Measurements from ENCODE around the gene SMIM14.
A peak's percentile ranks its signal among the peaks of the same experiment; 100 is the strongest.
"Not testable (repeated sequence)": the region's sequence is repeated elsewhere in the genome, so short reads cannot be mapped to it uniquely, and the experiment has no call there.

SMIM14 gene

DNA sequence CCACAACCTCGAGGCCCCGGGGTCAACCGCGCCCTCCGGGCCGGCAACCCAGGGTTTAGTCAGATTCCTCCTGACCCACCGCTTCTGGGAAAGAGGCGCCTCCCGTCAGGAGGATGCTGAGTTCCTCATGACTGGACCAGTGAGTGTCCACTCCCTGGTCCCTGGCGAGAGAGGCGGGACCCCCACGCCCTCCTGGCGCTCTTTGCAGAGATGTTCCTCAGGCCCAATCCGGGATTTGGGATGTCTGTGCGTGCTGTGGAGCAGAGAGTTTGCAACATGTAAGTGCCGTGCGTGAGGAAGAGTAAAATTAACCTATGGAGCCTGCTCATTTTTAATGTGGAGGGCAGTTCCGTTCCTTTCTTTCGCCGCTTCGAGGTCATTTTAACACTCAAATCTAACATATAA lies 110.6 kb downstream of the SMIM14 start:
- no peak for DNase-seq

DNA sequence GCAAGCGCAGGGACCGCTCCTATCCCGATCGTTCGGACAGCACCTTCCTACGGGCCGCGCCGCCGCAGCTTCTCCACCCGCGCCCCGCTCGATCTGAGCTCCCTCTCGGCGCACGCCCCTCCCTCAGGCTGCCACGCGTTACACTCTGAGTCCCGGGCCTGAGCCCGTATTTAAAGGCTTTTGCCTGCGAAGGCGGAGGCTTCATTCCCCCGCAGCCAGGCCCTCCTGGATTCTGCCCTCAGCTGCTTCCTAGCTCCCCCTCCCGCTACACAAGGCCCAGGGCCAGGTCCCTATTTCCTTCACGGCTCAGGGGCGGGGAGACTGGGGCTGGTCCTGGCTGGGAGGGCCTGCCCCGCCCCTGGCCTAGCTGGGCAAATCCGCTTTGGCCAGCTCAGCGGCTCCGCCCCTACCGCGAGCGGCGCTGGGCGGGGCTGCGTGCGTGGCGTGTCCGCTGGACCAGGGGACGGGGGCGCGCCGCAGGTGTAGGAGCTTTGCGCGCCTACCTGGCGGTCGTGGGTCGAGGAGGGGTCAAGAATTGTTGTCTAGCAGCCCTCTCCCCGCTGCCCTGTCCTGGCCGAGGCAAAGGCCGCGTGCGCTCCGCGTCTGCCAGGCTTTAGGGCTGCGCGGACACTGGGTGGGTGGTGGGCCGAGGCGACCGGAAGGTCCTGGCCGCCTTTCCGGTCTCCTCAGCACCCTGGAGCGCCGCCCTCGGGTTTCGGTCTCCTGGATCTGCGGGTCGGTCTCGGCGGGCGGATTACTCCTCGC lies 111.2 kb downstream of the SMIM14 start, which contains the start of gene UGDH:
TSS of gene UGDH (minus strand) at position 144 of the 765 bp plus-strand sequence. CDS start 5,927 bp downstream, outside the sequence.
- DNase-seq = peak; percentile 96

DNA sequence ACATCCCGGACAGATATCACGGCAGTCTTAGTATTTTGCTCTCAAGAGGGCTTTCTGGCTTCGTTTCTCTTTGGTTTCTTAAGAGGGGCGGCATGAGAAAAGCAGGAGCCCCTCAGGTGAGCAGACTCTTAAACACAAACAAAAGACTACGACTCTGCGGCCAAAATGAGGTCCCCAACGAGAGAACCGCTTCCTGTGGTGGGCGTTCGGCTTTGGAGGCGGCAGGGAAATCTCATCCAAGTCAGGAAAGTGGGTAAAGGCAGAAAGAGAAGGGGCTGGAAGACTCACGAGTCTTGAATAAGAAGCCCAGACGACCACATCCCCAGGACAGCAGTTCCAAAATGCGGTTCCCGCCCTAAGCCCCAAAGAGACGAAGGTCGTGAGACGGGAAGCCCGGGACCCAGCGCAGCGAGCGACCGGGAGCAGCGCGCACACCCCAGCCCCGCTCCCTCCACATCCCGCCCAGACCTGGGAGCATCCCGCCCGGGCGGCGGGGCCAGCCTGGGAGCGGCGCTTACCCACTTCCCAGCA lies 111.8 kb downstream of the SMIM14 start:
- DNase-seq = peak; percentile 29

DNA sequence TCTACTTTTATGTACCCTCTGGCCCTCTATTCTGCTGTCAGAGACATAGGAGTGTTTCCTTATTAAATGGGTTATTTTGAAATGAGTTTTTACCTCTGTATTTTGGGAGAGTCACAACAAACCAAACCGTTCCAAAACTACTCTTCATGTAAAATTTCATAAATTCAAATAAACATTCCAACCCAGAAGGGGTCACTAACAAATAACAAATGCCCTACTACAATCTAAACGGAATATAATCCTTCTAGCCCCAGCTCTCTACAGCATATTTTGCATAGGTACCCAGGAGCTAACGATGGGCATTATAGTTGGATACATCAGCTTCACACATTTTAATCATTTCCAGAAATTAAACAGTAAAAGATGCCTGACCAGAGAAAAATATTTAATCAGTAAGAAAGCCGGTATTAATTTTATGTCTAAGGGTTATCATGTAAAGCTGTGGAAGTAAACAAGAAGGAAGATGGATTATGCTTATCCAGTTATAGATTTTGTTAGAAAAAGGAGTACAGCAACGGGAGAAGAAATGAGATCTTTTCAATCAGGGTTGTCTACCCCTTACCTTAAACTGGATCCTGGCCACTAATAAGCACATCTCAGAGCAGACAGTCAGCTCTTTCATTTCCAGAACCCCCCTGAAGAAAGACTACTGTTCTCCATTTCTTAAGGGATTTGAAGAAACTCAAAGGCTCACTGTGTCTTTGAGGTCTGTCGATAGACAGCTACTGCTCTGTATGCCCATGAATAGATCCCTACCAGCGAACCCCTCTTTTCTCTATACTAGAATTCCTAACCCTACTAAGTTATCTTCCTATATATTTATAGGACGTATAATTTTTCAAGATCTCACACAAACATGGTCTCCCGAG lies 112.6 kb downstream of the SMIM14 start:
- no peak for DNase-seq

DNA sequence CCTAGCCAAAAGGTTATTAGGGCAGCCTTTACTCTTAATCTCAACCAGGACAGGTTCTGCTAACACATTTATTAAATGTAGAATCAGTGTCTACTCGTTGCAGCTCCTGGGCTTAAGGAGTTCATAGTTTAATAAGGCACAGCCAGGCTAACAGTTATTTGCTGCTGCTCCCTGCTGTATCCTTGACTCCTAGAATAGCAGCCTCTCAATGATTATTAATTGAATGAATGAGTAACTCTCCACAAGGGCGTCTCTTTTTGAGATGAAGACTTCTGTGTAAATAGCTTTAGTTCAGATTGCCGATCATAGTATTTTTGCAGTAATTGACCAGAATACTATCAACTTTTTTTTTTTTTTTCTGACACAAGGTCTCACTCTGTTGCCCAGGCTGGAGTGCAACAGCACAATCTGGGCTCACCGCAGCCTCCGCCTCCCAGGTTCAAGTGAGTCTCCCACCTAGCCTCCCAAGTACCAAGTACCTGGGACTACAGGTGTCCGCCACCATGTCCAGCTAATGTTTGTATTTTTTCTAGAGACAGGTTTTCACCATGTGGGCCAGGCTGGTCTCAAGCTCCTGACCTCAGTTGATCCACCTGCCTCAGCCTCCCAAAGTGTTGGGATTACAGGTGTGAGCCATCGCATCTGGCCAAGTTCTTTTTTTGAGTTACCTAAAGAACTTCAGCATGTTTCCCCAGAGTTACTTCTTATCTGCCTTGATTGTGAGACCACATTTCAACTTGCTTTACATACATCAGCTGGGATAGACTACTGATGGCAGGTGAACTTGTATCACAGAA lies 114.3 kb downstream of the SMIM14 start:
- DNase-seq = no peak

DNA sequence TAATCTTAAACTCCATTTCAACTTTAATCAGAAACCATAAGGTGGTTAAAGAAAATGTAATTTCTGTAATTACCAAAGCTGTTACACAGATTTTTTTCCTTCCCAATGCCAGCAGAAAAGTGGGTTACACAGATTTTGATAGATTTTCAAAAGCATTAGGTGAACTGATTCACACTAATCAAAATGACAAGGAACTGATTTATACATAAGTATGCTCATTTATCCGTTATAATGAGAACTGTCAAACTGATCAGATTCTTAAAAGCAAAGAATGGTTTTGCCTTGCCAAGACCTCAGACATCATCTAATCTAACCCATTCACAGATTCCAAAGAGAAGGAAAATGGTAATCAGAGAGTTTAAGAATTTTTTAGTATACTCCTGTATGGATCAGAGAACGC lies 116.6 kb downstream of the SMIM14 start:
- DNase-seq = no peak

DNA sequence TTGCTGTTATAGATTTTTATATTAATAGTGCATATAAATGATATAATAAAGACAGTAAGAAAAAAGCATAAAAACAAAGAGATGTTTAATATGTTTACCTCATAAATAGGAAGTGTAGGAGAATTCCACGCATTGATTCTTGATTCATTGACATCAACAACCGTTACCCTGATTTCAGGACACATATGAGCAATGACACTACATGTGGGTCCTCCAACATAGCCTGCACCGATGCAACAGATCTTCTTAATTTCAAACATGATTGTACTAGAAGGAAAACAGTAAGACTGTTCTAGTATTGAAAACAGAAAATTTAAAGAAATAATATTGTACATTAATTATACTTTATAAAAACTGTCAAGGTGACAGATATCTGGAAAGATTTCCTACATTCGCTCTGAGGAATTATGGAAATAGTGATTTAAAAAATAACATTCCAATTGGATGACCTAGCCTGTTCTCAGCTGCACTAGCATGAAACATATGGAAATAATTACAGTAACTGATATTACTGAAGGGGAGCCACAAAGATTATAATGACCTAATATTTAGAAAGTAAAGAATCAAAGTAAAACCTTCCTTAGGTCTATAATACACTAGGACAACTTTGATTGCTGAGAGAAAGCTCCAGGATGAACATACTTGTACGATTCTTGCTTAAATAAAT lies 117.3 kb downstream of the SMIM14 start:
- no peak for DNase-seq

DNA sequence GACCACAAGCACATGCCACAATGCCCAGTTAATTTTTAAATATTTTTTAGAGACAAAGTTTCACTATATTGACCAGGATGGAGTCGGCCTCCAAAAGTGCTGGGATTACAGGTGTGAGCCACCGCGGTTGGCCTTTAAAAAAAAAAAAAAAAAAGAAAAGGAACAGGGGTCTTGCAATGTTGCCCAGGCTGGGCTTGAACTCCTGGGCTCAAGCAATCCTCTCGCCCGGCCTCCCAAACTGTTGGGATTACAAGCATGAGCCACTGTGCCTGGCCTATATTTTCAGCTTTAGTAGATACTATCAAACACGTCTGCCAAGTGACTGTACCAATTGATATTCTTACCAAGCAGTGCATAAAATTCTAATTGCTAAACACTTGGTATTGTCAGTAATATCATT lies 120.2 kb downstream of the SMIM14 start:
- no peak for DNase-seq

DNA sequence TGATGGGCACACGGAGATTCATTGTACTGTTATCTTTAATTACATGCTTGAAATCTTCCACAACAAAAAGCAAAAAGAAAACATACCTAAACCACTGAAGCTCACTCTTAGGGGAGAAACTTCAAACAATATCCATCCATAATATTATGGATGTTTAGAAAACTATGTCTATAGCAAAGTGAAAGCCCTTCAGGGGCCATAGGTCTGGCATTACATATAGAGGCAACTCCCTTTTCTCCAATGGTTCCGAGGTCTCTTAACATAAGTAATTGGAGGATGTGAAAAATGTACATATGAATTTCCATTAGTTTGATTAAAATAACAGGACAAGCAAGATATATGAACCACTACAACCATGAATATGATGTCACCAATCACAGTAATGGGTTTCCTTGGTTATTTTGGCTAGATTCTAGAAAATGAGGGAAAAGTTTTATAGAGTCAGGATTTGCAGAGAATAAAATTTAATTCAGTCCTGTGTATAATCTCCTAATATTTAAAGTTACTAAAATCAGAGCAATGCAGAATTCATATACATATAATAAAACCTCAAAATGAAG lies 122.2 kb downstream of the SMIM14 start:
- no peak for DNase-seq

DNA sequence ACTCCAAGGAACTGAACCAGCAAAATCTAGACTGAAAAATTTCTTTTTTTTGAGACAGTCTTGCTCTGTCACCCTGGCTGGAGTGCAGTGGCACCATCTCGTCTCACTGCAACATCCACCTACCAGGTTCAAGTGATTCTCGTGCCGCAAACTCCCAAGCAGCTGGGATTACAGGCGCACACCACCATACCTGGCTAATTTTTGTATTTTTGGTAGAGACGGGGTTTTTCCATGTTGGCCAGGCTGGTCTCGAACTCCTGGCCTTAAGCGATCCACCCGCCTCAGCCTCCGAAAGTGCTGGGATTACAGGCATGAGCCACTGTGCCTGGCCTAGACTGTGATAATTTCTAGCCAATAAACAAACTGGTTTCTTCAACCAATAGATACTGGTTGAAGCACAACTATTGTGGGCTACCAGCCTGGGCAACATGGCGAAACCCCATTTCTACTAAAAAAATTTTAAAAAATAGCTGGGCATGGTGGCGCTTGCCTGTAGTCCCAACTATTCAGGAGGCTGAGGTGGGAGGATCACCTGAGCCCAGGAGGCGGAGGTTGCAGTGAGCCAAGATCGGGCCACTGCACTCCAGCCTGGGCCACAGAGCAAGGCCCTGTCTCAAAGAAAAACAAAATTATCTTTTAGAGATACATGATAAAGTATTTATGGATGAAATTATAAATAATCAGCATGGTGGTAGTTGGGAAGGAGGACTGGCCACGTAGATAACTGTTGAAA lies 122.8 kb downstream of the SMIM14 start:
- not testable (repeated sequence) for DNase-seq

DNA sequence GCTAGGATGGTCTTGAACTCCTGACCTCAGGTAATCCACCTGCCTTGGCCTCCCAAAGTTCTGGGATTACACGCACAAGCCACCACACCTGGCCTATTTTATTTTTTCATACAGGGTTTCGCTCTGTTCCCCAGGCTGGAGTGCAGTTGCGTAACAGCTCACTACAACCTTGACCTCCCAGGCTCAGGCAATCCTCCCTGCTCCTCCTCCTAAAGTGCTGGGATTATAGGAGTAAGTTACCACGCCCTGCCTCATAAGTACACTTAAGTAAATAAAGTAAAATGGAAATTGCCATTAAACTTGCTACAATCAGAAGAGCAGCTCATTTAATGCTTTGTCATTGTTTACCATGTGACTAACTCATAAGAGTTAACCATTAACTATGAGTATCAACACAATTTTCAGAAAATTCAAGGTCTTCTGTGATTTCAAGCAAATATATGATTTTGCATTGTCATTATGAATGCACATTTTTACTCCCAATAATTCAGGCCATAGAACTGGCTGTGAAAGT lies 123.7 kb downstream of the SMIM14 start:
- no peak for DNase-seq

DNA sequence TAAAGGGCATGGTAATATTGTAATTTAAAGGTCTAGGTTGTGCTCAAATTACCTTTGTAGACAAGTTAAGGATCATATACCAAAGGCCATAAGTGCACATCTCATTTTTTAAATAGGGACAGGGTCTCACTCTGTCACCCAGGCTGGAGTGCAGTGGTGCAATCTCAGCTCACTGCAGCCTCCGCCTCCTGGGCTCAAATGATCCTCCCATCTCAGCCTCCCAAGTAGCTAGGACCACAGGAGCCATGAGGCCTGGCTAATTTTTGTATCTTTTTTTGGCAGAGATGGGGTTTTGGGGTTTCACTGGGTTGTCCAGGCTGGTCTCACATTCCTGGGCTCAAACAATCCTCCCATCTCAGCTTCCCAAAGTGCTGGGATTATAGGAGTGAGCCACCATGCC lies 124.4 kb downstream of the SMIM14 start:
- DNase-seq = not testable (repeated sequence)

DNA sequence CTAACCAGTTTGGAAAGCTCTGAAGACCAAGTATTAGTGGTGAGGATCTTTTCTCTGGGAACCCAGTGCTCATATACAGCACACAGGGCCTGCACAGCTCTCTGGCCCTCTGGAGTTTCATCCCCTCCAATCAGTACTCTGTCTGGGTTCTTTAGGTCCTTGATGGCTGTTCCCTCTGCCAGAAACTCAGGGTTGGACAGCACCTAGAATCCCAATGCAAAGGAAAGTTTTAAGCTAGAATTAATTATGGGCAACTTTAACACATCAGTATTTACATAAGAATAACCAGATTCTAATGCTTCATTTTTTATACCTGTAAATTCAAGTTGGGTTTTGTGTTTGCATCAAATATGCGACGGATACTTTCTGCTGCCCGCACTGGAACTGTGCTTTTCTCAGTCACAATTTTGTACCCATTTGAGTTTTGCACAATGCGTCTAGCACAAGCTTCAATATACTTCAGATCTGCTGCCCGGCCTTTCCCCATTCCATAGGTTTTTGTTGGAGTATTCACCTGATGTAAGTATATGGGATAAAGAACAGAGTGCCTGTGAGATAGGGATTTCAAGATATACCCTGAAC lies 128.2 kb downstream of the SMIM14 start:
- DNase-seq = no peak

DNA sequence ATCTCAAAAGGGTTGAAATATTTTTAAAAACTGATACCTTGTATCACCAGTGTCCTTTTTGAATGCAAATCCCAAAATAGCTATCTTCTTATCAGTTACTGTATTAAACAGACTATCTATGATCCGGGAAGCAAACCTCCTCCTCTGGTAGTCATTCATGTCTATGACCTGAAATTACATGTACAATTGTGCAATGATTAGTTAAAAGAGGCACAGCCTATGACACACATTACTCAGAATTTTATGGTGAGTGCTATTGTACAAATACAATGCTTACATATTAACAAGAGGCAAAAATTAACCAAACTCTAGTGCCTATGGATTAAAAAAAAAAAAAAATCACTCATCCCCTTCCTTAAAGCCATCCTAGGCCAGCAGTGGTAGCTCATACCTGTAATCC lies 133.1 kb downstream of the SMIM14 start:
- no peak for DNase-seq

DNA sequence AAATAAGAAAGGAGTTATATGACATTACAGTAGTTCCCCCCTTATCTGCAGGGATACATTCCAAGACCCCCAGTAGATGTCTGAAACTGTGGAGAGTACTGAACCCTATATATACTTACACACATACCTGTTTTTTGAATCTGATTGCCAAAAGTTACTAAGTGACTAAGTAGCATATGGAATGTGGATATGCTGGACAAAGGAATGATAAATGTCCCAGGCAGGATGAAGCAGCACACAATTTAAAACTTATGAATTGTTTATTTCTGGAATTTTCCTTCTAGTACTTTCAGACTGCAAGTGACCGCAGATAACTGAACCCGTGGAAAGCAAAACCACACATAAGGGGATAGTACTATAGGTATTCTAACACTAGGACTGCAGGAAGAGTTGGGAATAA lies 134.1 kb downstream of the SMIM14 start:
- no peak for DNase-seq

DNA sequence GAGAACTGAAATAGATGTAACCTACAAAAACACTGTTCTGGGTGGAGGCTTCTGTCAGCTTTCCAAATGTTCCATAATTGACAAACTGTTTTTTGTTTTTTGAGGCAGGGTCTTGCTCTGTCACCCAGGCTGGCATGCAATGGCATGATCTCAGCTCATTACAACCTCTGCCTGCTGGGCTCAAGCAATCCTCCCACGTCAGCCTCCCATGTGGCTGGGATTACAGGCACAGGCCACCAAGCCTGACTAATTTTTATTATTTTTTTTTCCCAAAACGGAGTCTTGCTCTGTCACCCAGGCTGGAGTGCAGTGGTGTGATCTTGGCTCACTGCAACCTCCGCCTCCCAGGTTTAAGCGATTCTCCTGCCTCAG lies 136.0 kb downstream of the SMIM14 start:
- not testable (repeated sequence) for DNase-seq

DNA sequence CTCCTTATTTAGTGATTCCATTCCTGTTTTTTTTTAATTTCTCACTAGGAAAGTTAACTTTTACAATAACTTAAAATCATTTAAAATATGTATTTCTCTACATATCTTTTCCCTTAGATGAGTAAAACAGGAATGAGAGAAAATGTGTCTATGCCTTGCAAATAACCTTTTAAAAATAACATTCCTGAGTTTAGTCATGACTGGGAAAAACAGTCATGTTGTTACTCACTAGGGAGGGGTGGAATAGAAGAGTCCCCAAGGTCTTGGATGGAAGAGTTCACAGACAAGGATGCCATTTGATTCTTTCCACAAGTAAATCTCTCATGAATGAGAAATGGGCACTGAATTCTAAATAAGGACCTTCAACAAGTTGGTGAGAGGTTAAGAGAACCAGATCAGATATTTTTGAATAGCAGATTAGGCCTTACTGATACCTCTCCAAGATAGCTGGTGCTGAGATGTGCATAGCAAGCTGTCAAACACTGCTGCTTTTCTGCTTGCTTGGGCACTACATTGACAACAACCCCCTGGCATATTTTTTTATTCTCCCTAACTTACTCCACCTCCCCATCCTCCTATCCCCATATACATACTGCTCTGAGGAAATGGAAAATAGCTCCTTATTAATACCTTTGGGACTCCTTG lies 136.5 kb downstream of the SMIM14 start:
- no peak for DNase-seq

DNA sequence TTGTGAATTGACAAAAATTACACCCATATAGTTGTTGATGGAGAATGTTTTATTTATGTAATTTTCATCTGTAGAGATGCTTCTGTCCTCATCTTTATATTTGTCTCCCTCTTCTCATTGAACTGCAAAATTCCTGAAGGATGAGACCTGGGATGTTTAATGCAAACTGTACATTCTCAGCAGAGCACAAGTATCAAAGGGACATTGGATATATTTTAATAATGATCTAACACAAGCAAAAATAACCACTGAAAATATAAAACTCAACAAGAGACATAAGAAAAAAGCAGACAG lies 140.0 kb downstream of the SMIM14 start:
- no peak for DNase-seq

DNA sequence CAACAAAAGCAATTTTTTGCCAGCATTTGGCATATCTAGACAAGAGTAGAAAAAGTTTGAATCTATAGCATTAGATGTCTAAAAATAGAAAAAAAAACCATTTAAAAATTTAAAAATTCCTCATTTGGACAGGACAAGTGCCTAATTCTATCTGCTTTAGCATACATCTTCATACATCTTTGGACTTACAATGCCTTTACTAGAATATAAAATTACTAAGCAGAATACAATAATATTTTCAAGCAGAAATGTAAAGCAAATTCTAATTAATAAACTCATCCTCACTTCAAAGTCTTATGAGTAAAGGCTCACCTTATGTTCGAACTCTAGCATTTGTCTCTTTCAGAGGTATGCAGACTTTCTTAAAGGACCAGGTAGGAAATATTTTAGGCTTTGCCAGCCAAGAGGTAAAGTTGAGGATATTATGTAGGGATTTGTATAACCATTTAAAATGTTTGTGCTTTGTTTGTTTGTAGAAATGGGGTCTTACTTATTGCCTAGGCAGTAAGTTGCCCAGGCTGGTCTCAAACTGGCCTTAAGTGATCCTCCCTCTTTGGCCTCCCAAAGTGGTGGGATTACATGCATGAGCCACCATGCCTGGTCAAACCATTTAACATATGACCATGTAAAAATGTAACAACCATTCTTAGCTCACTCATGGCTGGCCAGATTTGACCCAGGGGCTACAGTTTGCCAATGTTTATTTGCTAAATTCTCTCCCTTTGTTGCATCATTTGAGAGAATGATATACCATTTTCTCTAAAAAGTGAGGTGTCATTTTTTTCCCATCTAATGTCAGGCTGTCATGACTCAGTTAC lies 140.5 kb downstream of the SMIM14 start:
- DNase-seq = no peak
